Measurements from ENCODE around the gene SDCBP2.
"Not testable (repeated sequence)": the region's sequence is repeated elsewhere in the genome, so short reads cannot be mapped to it uniquely, and the experiment has no call there.

The SDCBP2 gene

GRCh38 chr20:1357921-1358671 lies 29.2 kb upstream of the SDCBP2 start:
- no peak for DNase-seq

- no peak for DNase-seq
These were observed 25.0 kb upstream of the SDCBP2 start for GRCh38 chr20:1353956-1354355.

GRCh38 chr20:1346315-1346969 lies 17.5 kb upstream of the SDCBP2 start:
- DNase-seq, result peak in 1 of 2 experiments; percentile 7

- no peak for DNase-seq
These were observed 16.8 kb upstream of the SDCBP2 start for GRCh38 chr20:1345756-1346093.

- DNase-seq, result no peak
These were observed 16.3 kb upstream of the SDCBP2 start for GRCh38 chr20:1345030-1345755.

GRCh38 chr20:1343446-1344124 lies 14.6 kb upstream of the SDCBP2 start:
- DNase-seq, result not testable (repeated sequence)

GRCh38 chr20:1341561-1342265 lies 12.8 kb upstream of the SDCBP2 start:
- peak; percentile 9 to 41 for DNase-seq

GRCh38 chr20:1338801-1339200 lies 9.9 kb upstream of the SDCBP2 start:
- DNase-seq, result no peak

GRCh38 chr20:1338096-1338495 lies 9.2 kb upstream of the SDCBP2 start:
- DNase-seq, result no peak

- DNase-seq, result no peak
These were observed 8.5 kb upstream of the SDCBP2 start for GRCh38 chr20:1337441-1337840.

GRCh38 chr20:1336699-1337367 lies 7.9 kb upstream of the SDCBP2 start:
- no peak for DNase-seq

GRCh38 chr20:1335961-1336698 lies 7.2 kb upstream of the SDCBP2 start:
- no peak for DNase-seq

- DNase-seq, result no peak
These were observed 5.8 kb upstream of the SDCBP2 start for GRCh38 chr20:1334761-1335160.

- no peak for DNase-seq
These were observed 5.4 kb upstream of the SDCBP2 start for GRCh38 chr20:1334370-1334731.

- no peak for DNase-seq
These were observed 4.8 kb upstream of the SDCBP2 start for GRCh38 chr20:1333462-1334369.

- DNase-seq, result no peak
These were observed 3.9 kb upstream of the SDCBP2 start for GRCh38 chr20:1332749-1333300.

- DNase-seq, result no peak
These were observed 3.0 kb upstream of the SDCBP2 start for GRCh38 chr20:1331801-1332453.

- DNase-seq, result no peak
These were observed 2.2 kb upstream of the SDCBP2 start for GRCh38 chr20:1331101-1331500.

GRCh38 chr20:1330075-1330830 lies 1.3 kb upstream of the SDCBP2 start:
- no peak for DNase-seq

Measured in Kasumi-1 (cell line).